GM19025 (cell line): ENCODE data around the gene HNF4A.
"Not testable (repeated sequence)": the region's sequence is repeated elsewhere in the genome, so short reads cannot be mapped to it uniquely, and the experiment has no call there.

Experiments used
- ATAC-seq: cut with Tn5 transposase; IDR thresholded peaks from one replicate; pipeline ENCODE4 v1.9.1; 2021; ENCODE audit warnings: mild to moderate bottlenecking, low read depth, moderate library complexity; ENCODE audit not compliant: unreplicated experiment

The HNF4A gene

DNA sequence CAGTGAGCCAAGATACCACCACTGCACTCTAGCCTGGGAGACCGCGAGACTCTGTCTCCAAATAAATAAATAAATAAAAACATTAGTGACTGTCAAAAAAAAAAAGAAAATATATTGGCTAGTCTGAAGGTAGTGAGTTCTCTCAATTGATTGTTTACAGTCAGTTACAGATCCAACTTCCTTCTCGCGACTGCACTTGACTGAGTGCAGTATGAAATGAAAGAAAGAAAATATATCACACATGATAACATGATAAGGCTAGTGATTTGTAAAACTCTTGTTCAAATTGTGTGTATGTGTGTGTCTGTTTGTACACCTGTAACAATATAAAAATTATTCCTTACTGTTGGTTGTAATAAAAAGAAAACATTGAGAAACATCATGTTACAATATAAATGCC is 10.8 kb upstream of the HNF4A start:
- ATAC-seq: no peak

- no peak for ATAC-seq
Measured at GRCh38 chr20:44345147-44345546, 10.4 kb upstream of the HNF4A start.

GRCh38 chr20:44345941-44346340 is 9.6 kb upstream of the HNF4A start:
- ATAC-seq: not testable (repeated sequence)

DNA sequence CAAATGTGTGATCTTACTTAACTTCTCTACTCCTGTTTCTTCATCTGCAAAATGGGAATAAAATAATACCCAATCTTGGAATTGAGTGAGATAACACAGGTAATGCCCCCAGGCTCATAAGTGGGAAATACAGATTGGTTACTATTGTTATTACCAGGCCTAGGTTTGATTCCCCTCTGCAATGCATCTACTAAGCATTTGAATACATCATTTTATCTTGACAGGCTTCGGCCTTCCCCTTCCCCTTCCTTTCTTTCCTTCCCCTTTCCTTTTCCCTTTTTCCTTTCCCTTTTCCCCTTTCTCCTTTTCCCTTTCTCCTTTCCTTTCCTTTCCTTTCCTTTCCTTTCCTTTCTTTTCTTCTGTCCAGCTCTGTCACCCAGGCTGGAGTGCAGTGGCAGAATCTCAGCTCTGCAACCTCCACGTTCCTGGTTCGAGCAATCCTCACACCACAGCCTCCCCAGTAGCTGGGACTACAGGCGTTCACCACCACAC is 7.3 kb upstream of the HNF4A start:
- ATAC-seq: no peak

- ATAC-seq: no peak
Measured at GRCh38 chr20:44349349-44349748, 6.2 kb upstream of the HNF4A start.

DNA sequence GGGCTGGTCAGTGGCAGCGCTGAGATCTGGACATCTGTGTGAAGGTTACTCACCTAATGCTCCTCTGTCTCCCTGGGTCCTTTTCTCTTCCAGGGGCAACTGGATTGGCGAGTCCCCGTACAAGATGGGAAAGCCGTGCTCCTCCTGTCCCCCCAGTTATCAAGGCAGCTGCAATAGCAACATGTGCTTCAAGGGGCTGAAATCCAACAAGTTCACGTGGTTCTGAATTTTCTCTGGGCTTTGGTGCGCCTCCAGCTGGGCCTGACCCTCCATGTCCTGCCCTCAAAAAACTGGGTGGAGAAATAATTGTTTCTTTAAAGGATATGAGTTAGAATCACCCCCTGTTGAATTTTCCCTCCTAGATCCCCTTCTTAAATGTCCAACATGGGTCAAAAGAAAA is 4.9 kb upstream of the HNF4A start:
- no peak for ATAC-seq

GRCh38 chr20:44354979-44355497 is 461 bp upstream of the HNF4A start:
- ATAC-seq: no peak

GRCh38 chr20:44356353-44356723 is 839 bp downstream of the HNF4A start:
- no peak for ATAC-seq

- ATAC-seq: no peak
Measured at GRCh38 chr20:44357020-44357419, 1.5 kb downstream of the HNF4A start.

- ATAC-seq: no peak
Measured at GRCh38 chr20:44357555-44358125, 2.1 kb downstream of the HNF4A start.

GRCh38 chr20:44358776-44359175 is 3.3 kb downstream of the HNF4A start:
- no peak for ATAC-seq

DNA sequence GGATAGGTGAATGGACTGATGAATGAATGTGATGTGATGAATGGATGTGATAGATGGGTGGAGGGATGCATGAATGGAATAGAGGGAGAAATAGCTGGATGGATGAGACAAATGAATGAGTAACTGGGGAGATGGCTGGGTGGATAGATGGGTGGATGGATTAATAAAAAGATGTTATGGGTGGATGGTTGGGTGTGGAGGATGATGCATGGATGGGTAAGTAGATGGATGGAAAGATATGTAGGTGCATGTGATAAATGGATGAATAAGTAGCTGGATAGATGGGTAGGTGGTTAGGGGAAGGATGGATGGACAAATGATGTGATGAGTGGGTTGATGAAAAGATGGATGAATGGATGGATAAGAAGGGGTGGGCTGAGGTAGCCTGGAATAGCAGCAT is 4.7 kb downstream of the HNF4A start:
- ATAC-seq: no peak

DNA sequence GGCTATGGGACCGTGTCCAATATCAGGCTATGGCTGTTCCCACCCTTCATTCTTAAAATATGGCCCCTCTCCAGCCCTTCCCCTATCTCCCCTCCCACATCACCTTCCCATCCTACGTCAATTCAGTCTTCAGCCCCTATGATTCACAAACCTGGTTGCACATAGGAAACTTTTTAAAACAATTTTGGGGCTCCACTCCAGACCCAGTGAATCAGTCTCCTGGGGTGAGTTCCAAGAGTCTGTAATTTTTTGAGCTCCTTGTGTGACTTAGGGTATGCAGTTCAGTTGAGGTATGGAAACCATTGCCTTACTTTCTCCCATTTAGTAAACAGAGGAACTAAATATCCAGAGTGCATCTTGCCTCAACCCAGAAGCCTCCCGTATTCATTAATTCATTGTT is 5.5 kb downstream of the HNF4A start:
- ATAC-seq: no peak

DNA sequence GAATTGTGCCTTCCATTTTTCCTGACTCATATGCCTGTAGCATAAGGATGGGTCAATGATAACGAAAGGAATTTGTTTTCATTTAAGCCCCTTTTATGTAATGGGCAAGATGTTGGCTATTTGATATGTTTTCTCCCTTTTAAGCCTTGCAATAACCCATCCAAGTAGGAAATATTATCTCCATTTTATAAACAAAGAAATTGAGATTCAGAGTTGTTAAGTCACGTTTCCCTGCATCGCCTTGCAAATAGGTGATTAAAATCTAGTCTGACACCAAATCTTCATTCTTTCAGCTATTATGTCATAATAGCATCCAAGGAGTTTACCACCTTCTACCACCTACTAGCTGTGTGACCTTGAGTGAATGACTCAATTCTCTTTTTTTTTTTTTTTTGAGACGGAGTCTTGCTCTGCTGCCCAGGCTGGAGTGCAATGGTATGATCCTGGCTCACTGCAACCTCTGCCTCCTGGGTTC is 7.0 kb downstream of the HNF4A start:
- no peak for ATAC-seq

- no peak for ATAC-seq
Measured at GRCh38 chr20:44364068-44364467, 8.6 kb downstream of the HNF4A start.

DNA sequence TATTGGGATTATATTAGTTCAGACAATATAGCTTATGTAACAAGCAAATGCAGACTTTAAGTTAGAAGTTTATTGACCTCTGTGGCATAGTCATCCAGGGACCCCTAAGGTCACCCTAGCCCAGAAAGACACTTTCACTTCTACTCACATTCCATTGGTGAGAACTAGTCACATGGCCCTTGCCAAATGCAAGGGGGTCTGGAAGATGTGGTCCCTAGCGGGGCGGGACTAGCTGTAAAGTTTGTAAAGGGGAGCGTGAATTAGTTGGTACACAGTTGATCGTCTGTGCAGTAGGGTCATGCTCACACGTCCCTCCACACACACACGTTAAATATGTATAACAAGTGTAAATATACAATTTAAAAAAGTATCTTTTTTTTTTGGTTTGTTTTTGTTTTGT is 9.3 kb downstream of the HNF4A start:
- no peak for ATAC-seq

GRCh38 chr20:44367746-44368145 is 12.2 kb downstream of the HNF4A start:
- no peak for ATAC-seq

GRCh38 chr20:44370639-44371218 is 15.2 kb downstream of the HNF4A start:
- ATAC-seq: no peak

- no peak for ATAC-seq
Measured at GRCh38 chr20:44382641-44383040, 27.1 kb downstream of the HNF4A start.

GRCh38 chr20:44384423-44385027 is 29.0 kb downstream of the HNF4A start:
- no peak for ATAC-seq

GRCh38 chr20:44388466-44389023 is 33.0 kb downstream of the HNF4A start:
- no peak for ATAC-seq

DNA sequence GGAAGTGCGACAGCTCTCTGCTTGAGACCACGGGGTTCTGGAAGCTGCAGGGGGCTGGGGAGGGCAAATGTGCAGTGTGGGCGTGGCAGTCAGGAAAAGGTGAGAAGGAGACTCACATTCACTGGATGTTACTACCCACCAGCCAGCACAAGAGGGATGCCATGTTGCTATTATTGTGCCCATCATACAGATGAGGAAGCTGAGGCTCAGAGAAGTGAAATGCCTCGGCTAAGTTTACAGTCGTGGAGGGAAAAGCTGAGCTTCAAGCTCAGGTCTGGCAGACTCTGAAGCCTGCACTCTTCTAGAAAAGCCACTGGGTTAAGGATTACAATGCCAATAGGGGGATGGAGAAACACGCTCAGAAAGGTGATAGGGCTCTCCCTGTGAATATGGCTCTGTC is 34.4 kb downstream of the HNF4A start:
- no peak for ATAC-seq
